HG03060 (cell line): ENCODE results near the gene NYAP1.
"Not testable (repeated sequence)": the region's sequence is repeated elsewhere in the genome, so short reads cannot be mapped to it uniquely, and the experiment has no call there.

Experiments
- ATAC-seq: cut with Tn5 transposase; IDR thresholded peaks from one replicate; pipeline ENCODE4 v1.9.1; 2021; ENCODE audit warnings: low read depth, moderate number of reproducible peaks; ENCODE audit not compliant: unreplicated experiment

Gene NYAP1

GRCh38 chr7:100483722-100484672, at the start of gene NYAP1:
TSS of gene NYAP1 (plus strand) at chr7:100483927. CDS start at chr7:100485312, 1,385 bp downstream.
- no peak for ATAC-seq

GRCh38 chr7:100434297-100435144, 49.2 kb upstream of the NYAP1 start:
- no peak for ATAC-seq

GRCh38 chr7:100435401-100436304, 48.1 kb upstream of the NYAP1 start:
- no peak for ATAC-seq

GRCh38 chr7:100437150-100438100, 46.3 kb upstream of the NYAP1 start:
- ATAC-seq: no peak

- ATAC-seq: no peak
Observed at GRCh38 chr7:100438172-100438571, 45.6 kb upstream of the NYAP1 start.

GRCh38 chr7:100438731-100439130, 45.0 kb upstream of the NYAP1 start:
- not testable (repeated sequence) for ATAC-seq

GRCh38 chr7:100439244-100439643, 44.5 kb upstream of the NYAP1 start:
- ATAC-seq: not testable (repeated sequence)

- ATAC-seq: no peak
Observed at GRCh38 chr7:100441641-100442535, 41.8 kb upstream of the NYAP1 start.

- no peak for ATAC-seq
Observed at GRCh38 chr7:100443096-100443840, 40.5 kb upstream of the NYAP1 start.

- no peak for ATAC-seq
Observed at GRCh38 chr7:100444311-100445278, 39.1 kb upstream of the NYAP1 start.

- ATAC-seq: no peak
Observed at GRCh38 chr7:100446040-100446439, 37.7 kb upstream of the NYAP1 start.

GRCh38 chr7:100447363-100447762, 36.4 kb upstream of the NYAP1 start:
- not testable (repeated sequence) for ATAC-seq

GRCh38 chr7:100449190-100449795, 34.4 kb upstream of the NYAP1 start:
- ATAC-seq: no peak

GRCh38 chr7:100452513-100452912, 31.2 kb upstream of the NYAP1 start:
- ATAC-seq: no peak

- ATAC-seq: not testable (repeated sequence)
Observed at GRCh38 chr7:100453854-100454253, 29.9 kb upstream of the NYAP1 start.

- no peak for ATAC-seq
Observed at GRCh38 chr7:100455206-100455605, 28.5 kb upstream of the NYAP1 start.
